Measurements from ENCODE around the gene MCM7.

Gene MCM7

DNA sequence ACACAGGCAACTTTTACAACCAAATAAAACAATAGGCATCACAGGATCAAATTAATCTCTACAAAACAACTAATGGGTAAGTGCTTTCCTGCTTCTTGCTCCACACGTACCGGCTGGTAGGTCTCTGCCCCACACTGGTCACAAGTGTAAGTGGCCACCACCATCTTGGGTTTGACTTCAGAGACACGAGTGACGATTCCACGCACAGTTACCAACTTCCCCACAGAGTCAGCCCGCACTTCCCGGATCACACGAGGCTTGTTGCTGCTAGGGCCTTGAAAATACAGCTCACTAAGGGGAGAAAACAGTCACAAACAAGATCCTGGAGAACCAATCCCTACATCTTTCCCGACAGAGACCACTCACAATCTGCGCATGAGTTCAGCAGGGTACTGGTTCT is 2.3 kb downstream of the MCM7 start:
- in situ Hi-C loops (cut with MboI; ENCODE audit: low sequenced_read_pairs), result no loop called here

DNA sequence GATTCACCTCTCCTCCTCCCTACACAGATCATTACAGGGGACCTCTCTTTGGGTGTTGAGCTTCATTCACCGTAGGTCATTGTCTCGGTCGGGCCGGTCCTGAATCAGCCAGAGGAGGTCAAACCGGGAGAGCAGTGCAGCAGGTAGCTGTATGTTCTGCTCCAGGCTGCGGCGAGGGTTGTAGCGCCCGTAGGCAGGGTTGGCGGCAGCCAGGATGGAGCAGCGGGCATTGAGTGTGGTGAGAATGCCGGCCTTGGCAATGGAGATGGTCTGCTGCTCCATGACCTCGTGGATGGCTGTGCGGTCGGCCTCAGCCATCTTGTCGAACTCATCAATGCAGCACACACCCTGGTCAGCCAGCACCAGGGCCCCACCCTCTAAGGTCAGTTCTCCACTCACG is 5.5 kb downstream of the MCM7 start:
- in situ Hi-C loops (cut with MboI; ENCODE audit: low sequenced_read_pairs), result no loop called here

DNA sequence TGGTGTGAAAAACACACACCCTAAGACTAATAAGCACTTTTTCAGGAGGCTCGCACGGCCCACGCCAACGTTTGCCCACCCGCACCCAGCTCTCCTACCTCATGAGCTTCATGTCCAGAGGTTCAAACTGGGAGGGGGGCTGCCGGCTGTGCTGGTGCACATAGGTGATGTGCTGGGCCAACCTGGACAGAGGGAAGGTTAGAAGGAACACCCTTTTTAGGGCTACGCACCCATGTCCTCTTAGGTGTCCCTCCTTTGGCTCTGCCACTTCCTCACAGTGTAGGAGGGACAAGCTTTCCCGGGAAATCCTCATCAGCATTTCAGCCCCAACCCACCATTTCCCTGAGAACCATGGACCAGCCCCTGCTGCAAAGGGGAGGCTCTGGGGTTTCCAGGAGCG is 5.9 kb downstream of the MCM7 start:
- in situ Hi-C loops (cut with MboI; ENCODE audit: low sequenced_read_pairs), result no loop called here

DNA sequence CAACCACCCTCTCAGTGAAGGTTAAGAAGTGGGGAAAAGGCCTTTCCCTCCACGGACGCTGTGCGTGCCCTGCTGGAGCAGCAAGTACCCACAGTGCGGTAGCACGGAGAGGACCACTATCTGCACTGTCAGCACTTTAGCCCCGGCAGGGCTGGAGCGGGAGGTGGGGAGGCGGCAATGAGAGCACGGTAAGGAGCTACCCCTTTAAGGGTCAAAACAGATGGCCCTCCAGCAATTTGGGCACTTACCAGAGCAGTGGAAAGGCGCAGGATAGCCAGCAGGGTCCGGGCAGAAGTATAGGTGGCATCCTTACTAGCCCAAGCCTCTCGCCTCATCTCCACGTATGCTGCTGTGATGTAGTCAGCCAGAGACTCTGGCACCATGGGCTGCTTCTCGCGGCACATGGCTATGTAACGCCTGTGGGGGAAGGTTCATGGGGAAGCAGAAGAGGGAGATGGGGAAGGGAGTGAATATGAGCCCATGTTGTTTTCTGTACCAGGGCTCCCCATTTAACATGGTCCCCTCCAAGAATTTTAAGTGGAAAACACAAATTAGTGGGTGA is 7.2 kb downstream of the MCM7 start:
- in situ Hi-C loops (cut with MboI; ENCODE audit: low sequenced_read_pairs), result no loop called here

DNA sequence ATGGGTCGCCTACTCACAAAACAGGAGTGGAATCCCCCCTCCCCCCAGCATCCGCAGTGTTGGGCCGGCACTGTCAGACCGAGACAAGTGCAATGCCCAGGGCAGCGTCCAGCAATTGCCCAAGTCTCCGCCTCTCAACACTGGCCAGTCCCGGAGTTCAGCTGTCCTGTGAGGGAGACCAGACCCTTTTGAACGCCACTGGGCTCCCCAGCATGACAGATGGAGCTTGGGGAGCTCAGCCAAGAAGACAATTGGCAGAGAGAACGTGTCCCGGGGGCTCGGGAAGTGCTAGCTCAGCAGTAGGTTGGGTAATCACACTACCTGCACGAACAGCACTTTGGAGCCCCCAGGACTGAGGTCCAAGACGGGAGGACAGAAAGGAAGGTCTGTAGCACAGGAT is 7.7 kb downstream of the MCM7 start:
- in situ Hi-C loops (cut with MboI; ENCODE audit: low sequenced_read_pairs), result no loop called here

DNA sequence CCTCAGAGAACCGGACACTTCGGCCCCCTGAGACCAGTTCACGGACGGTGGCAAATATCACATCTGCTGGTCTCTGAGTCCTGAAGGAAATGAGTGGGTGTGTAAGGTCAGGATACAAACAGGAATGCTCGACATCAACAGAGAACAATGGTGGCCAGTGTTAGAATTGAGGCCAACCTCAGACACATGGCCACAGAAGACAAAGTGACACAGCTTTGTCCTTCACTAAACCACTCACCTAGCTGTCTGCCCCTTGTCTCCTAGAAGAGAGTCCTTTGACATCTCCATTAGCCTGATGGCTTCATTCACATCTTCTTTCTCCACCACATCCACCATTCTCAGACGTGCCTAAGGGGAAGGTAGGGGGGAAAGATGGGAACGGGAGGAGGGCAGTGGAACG is 8.1 kb downstream of the MCM7 start:
- in situ Hi-C loops (cut with MboI; ENCODE audit: low sequenced_read_pairs), result no loop called here

DNA sequence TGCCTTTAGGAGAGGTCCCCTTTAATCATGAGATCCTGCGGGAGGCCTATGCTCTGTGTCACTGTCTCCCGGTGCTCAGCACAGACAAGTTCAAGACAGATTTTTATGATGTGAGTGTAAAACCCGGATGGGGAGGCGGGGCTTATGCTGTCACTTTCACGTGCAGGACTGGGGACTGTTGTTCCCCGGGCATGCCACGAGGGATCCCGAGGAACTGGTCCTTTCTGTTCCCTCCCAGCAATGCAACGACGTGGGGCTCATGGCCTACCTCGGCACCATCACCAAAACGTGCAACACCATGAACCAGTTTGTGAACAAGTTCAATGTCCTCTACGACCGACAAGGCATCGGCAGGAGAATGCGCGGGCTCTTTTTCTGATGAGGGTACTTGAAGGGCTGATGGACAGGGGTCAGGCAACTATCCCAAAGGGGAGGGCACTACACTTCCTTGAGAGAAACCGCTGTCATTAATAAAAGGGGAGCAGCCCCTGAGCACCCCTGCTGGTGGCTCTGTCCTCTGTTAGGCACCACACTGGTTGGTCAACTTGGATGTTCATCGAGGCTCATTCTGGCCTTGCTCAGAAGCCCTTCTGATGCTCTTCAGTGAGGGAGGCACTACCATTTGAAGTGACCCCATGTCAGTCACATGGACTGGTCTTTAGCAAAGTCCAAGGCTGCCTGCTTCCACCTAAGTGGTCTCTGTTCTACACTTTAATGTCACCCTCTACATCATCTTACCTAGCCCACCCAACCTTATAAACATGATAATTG is 9.6 kb downstream of the MCM7 start:
- in situ Hi-C loops (cut with MboI; ENCODE audit: low sequenced_read_pairs), result no loop called here

DNA sequence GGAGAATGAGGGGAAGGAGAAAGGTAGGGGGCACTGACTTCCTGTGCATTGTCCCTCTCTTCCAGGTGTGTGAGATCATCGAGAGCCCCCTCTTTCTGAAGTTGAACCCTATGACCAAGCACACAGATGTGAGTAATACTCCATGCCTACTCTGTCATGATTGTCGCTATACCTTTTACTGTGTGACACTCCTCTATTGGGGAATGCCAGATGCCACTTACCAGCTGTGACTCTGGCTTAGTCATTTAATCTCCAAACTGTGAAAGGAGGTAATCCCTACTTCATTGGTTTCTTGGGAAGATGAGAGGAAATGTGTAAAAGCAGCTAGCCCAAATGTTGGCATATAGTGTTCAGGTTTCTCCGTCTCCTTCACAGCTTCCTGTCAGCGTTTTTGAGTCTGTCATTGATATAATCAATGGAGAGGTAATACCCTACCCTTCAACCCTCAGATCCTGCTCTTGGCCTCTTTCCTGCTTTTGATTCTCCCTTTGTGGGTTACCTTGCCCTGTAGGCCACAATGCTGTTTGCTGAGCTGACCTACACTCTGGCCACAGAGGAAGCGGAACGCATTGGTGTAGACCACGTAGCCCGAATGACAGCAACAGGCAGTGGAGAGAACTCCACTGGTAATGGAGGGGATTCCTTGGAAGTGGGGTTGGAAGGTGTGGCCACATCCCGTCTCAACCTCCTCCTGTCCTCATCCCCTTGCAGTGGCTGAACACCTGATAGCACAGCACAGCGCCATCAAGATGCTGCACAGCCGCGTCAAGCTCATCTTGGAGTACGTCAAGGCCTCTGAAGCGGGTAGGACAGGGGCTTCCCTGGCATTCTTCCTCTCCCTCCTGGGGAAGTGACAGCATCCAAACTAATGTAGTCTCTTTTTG is 10.4 kb downstream of the MCM7 start:
- in situ Hi-C loops (cut with MboI; ENCODE audit: low sequenced_read_pairs), result no loop called here

DNA sequence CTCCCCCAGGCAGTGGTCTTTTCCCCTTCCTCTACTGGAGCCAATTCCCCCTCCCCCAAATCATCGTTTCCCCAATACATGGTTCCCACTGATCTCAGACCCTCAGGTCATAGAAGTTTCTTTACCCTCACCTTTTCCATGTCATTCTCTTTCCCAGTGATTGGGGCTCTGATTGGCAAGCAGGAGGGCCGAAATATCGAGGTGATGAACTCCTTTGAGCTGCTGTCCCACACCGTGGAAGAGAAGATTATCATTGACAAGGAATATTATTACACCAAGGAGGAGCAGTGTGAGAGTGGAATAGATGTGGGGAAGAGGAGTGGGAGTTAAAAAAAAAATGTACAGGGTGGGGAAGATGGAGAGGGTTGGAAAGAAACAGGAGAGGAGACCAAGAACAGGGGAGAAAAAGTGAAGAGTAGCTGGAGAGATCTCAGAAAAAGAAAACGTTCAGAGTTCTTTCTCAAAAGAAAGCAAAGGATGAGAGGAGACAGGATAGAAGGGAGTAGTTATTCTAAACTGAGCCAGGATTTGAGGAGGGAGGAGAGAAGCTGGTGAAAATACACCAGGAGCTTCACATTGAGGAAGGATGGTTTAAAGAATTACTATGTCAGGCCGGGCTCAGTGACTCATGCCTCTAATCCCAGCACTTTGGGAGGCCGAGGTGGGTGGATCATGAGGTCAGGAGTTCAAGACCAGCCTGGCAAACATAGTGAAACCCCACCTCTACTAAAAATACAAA is 11.6 kb downstream of the MCM7 start:
- in situ Hi-C loops (cut with MboI; ENCODE audit: low sequenced_read_pairs), result no loop called here

DNA sequence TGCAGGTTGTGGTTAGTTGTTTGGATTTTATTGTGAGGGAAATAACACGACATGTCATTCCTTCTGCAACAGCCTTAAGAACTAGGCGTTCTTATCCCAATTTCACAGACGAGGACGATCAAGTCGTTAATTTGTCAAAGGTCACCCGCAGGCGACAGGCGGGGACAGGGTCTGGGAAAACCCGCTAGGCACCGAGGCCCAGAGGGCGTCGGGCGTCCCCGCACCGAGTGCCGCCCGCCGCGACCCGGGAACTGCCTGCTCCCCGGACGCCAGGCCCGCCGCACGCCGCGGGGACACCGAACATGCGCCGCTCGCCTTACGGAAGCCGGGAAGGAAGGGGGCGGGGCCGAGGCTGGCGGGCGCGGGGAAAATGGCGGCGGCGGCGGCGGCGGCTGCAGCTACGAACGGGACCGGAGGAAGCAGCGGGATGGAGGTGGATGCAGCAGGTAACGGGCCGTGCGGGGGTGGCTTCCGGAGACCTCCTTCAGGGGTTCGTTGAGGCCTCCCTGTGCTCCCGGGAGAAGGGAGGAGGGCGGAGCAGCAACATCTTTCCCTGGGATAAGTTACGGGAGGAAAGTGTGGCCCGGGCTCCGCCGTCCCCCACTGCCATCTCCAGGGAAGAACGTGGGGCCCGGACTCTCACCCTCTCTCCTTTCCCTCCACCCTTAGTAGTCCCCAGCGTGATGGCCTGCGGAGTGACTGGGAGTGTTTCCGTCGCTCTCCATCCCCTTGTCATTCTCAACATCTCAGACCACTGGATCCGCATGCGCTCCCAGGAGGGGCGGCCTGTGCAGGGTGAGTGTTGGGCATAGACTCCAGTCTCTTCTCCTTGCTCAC is 12.4 kb downstream of the MCM7 start, which contains the start of gene COPS6:
COPS6 (plus strand) TSS at position 349 of the 837 bp plus-strand sequence; CDS start at position 371, 22 bp downstream.
- in situ Hi-C loops (cut with MboI; ENCODE audit: low sequenced_read_pairs), result no loop called here

DNA sequence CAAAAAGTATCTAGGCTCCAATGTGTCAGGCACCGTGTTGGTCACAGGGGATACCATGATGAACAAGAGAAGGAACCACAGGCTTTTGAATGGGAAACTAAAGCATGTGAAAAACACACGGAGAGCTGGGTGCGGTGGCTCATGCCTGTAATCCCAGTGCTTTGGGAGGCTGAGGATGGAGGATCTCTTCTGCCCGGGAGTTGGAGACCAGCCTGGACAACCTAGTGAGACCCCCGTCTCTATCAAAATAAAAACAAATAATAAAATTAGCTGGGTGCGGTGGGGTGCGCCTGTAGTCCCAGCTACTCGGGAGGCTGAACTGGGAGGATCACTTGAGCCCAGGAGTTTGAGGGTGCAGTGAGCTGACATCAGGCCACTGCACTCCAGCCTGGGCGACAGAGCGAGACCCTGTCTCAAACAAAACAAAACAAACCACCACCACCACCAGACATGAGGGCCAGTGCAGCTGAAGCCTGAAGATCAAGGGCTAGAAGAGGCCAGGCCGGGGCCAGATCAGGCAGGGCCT is 13.0 kb downstream of the MCM7 start:
- in situ Hi-C loops (cut with MboI; ENCODE audit: low sequenced_read_pairs), result no loop called here

DNA sequence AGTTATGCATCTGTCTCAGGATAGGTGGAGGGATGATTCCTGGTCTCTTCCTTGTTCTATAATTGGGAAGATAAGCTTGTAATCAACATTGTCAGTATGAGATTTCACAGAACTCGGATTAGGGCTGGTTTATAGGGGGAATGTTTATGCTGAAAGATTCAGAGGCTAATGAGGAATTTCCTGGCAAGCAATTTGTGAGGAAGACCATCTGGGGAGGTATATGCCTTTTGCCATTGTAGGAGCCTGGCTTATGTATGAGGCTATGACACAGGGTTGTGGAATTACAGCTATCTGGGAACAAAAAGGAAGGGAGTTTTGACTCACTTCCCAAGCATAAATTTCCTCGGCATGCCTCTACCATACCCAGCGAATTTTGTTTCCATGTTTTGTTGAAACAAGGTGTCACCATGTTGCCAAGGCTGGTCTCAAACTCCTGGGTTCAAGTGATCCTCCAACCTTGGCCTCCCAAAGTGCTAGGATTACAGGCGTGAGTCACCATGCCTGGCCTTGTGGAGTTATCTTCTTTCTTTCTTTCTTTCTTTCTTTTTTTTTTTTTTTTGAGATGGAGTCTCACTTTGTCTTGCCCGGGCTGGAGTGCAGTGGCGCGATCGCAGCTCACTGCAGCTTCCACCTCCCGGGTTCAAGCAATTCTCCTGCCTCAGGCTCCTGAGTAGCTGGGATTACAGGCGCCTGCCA is 14.0 kb downstream of the MCM7 start:
- in situ Hi-C loops (cut with MboI; ENCODE audit: low sequenced_read_pairs), result no loop called here

DNA sequence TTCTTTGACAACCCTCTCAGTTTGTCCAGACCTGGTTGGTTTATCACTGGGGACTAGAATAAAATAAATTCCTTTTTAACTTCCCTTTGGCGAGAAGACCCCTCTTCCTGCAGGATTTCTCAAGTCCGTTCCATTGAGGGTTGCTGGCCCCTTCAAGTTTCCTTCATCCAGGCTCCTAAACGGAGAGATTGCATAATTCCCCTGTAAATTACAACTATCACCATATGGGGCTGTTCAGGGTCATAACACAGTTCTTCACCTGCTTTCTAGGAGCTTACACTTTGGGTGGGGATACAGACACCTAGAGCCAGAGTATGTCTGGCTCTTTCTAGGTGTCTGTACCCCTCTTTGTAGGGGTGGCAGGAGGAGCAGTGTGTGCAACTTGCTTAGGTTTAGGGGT is 15.7 kb downstream of the MCM7 start:
- in situ Hi-C loops (cut with MboI; ENCODE audit: low sequenced_read_pairs), result no loop called here

DNA sequence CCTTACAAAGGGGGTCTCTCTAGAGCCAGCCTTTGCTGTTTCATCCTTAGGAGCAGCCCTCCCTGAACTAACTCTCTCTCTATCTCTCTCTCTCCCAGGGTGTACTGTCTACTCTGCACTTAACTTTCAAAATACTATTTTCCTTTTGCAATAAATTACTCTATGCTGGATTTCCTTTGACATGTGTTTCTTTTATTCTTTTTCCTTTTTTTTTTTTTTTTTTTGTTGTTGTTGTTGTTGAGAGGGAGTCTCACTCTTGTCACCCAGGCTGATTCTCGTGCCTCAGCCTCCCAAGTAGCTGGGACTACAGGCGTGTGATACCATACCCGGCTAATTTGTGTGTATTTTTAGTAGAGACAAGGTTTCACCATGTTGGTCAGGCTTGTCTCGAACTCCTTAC is 18.2 kb downstream of the MCM7 start:
- in situ Hi-C loops (cut with MboI; ENCODE audit: low sequenced_read_pairs), result no loop called here

DNA sequence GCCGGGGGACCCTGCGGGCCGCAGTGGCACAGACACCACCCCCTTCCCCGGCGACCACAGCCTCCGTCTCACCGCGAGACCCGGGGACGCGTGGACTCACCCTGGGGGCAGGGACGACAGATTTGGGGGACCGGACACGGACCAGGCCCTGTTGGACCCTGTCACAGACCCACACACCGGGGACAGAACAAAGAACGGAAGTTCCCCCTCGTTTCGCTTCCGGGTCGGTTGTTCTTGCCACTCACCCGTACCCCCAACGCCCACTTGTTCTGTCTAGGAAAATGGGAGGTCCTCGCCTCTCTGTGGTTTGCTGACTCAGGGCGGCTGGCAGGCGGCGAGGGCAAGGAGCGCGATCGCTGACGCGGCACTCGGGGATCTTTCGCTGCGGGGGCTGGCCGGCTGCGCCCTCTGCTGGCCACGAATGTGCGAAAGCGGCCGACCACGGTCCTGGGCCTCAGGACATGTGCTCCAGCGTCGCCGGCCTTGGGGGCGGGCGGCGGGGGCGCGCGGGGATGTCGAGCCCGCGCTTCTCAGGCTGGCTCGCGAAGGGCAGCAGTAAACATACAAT is 19.6 kb downstream of the MCM7 start, which contains the start of gene ZNF3:
ZNF3 (minus strand) TSS at position 189 of the 568 bp plus-strand sequence. CDS start 4,366 bp downstream, outside the sequence.
- in situ Hi-C loops (cut with MboI; ENCODE audit: low sequenced_read_pairs), result no loop called here

DNA sequence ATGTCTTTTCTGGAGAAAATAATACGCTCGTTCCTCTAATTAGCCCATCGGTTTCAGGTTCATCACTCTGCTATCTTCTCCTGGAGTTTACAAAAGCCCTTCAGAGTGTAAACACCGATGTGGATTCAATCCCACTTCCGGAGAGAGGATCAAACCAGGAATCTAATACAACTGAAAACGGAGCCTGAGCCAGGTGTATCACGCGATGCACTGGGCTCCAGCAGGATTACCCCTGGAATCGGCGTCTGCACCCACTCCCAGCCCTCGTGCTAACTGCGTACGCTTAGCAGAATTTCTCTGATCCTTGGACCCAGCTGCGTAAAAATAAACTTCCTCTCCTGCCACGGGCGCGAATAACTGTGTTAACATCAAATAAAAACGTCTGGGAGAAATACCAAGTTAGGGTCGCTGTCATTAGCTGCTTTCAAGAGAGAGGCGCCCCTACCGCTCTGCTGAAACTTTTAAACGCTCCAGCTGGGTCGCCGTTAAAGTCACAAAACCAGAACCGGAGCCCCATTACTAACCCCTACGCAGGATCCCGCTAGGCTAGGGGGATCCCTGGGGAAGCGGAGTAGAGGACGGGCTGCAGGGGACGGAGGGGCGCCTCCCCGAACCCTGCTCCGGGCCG is 20.2 kb downstream of the MCM7 start:
- in situ Hi-C loops (cut with MboI; ENCODE audit: low sequenced_read_pairs), result no loop called here

DNA sequence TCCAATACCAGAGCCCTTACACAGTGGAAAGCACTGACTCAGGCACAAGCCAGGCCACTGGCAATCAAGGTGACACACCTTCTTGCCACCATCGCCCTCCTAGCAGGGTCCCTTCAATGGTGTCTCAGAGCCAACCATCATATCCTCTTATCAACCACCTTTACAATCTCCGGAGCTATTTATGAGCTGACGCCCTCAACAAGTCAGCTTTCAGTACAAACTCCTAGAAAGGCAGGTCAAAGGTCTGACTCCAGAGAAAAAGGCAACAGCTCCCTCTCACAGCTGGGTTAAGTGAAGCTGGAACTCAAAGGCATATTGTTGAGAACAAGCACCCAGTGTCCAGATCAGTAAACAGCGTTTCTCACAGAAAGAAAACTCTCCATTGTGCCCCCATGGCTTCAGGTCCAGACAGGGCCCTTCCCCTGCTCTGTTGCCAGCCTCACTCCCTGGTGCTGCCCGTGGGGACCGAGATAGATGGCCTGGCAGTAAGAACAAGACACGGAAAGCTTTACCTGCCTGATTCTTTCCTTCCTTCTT is 22.1 kb downstream of the MCM7 start:
- in situ Hi-C loops (cut with MboI; ENCODE audit: low sequenced_read_pairs), result no loop called here

DNA sequence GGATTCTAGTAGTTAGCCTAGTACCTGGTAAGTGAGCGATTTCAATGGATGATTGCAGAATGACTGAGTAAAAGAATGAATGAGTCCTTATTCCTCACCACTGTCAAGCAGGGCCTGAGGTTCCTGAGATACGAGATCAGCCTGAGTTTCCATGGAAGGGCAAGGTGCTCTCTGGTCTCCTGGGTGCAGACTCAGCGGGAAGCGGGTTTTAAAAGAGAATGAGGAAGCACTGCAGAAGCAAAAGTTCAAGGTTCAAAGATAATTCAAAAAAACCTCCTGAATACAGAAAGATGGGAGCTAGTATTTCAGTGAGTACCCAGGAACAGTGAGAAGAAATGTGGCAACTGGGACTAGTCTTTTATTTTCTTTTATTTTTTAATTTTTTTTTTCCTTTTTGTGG is 24.0 kb downstream of the MCM7 start:
- in situ Hi-C loops (cut with MboI; ENCODE audit: low sequenced_read_pairs), result no loop called here

Data from HL-60/S4 (cell line).